GM23338 (cell line): ENCODE measurements around the gene DYTN. TPM values are rescaled to one million over a fixed set of nuclear protein-coding genes. Genes with fewer than 3 reads are reported as not detected.
A peak's percentile ranks its signal among the peaks of the same experiment; 100 is the strongest.

Source experiments
- ATAC-seq: fragments of 200-7000 bp; cut with Tn5 transposase; 3 replicates; pipeline ENCODE4 v1.9.1; 2020
- DNase-seq: peaks from one replicate; pipeline ENCODE4 v3.0.0-alpha.2; 2015; ENCODE audit warnings: low spot score
- H2AFZ ChIP-seq: fragments of 200-600 bp; sonication (generic); 2 replicates; pipeline ENCODE4 v1.8.0; 2016; ENCODE audit warnings: antibody characterized with exemption, mild to moderate bottlenecking, moderate library complexity
- H3F3A ChIP-seq: fragments of 200-600 bp; sonication (generic); replicated peaks from 2 replicates; pipeline ENCODE4 v1.8.0; 2017; ENCODE audit warnings: antibody characterized with exemption, mixed run types, low read depth
- H3K27ac ChIP-seq: fragments of 200-600 bp; sonication (generic); 2 replicates; pipeline ENCODE4 v1.6.1; 2016; ENCODE audit warnings: low read depth
- H3K27me3 ChIP-seq: fragments of 200-600 bp; sonication (generic); 2 replicates; pipeline ENCODE4 v1.8.0; 2016; ENCODE audit warnings: mild to moderate bottlenecking, mixed run types, moderate library complexity; ENCODE audit not compliant: insufficient read depth
- H3K36me3 ChIP-seq: fragments of 200-600 bp; sonication (generic); 2 replicates; pipeline ENCODE4 v1.8.0; 2016; ENCODE audit warnings: mild to moderate bottlenecking; ENCODE audit not compliant: insufficient read depth
- H3K4me1 ChIP-seq: fragments of 200-600 bp; sonication (generic); 2 replicates; pipeline ENCODE4 v1.8.0; 2016; ENCODE audit warnings: mild to moderate bottlenecking, moderate library complexity; ENCODE audit not compliant: insufficient read depth
- H3K4me2 ChIP-seq: fragments of 200-600 bp; sonication (generic); 2 replicates; pipeline ENCODE4 v1.7.1; 2017; ENCODE audit warnings: mixed run types
- H3K4me3 ChIP-seq: fragments of 200-600 bp; sonication (generic); 2 replicates; pipeline ENCODE4 v1.6.1; 2016; ENCODE audit warnings: mixed run types
- H3K79me2 ChIP-seq: fragments of 200-600 bp; sonication (generic); replicated peaks from 2 replicates; pipeline ENCODE4 v1.8.0; 2017; ENCODE audit warnings: mild to moderate bottlenecking; ENCODE audit not compliant: insufficient read depth
- H3K9me2 ChIP-seq: fragments of 200-600 bp; sonication (generic); 2 replicates; pipeline ENCODE4 v1.8.0; 2017; ENCODE audit not compliant: insufficient read depth
- H4K20me1 ChIP-seq: fragments of 200-600 bp; sonication (generic); replicated peaks from 2 replicates; pipeline ENCODE4 v1.8.0; 2017; ENCODE audit warnings: mild to moderate bottlenecking; ENCODE audit not compliant: insufficient read depth
- H3K27ac Mint-ChIP-seq: 2 replicates; pipeline ENCODE4 v1.8.0; 2020; ENCODE audit warnings: inconsistent platforms, mild to moderate bottlenecking, moderate library complexity, mixed read lengths
- H3K27me3 Mint-ChIP-seq: 3 replicates; pipeline ENCODE4 v1.8.0; 2022; ENCODE audit warnings: low read depth, mild to moderate bottlenecking, moderate library complexity, mixed read lengths, inconsistent platforms; ENCODE audit not compliant: insufficient read depth, poor library complexity
- H3K36me3 Mint-ChIP-seq: 3 replicates; pipeline ENCODE4 v1.8.0; 2021; ENCODE audit warnings: low read depth, mild to moderate bottlenecking, inconsistent platforms, moderate library complexity, mixed read lengths
- H3K4me1 Mint-ChIP-seq: 3 replicates; pipeline ENCODE4 v1.8.0; 2020; ENCODE audit warnings: mild to moderate bottlenecking, inconsistent platforms, mixed read lengths
- H3K4me3 Mint-ChIP-seq: 3 replicates; pipeline ENCODE4 v1.8.0; 2021; ENCODE audit warnings: moderate library complexity, mild to moderate bottlenecking, inconsistent platforms, mixed read lengths
- H3K9me3 Mint-ChIP-seq: 3 replicates; pipeline ENCODE4 v1.8.0; 2020; ENCODE audit warnings: moderate library complexity, mild to moderate bottlenecking, inconsistent platforms, mixed read lengths
- ZNF114 ChIP-seq: fragments of 250-450 bp; sonication (Bioruptor Pico); IDR thresholded peaks from 2 replicates; pipeline ENCODE4 v1.5.0; 2020; ENCODE audit warnings: mild to moderate bottlenecking, moderate library complexity
- polyA plus RNA-seq: library from polyadenylated mRNA; unstranded; fragments of >200 nt; fragmentation: Nextera tagmentation; extraction: Ambion mirVana; gene quantifications from 2 replicates; pipeline ENCODE4 v1.2.1, GENCODE V29; 2016
- total RNA-seq: library from RNA; depleted of rRNA; stranded (reverse); fragments of >200 nt; shearing (Covaris generic); gene quantifications from 2 replicates; pipeline ENCODE4 v1.2.3, GENCODE V29; 2014
- TF ChIP-seq, protein P1 (sequence below): fragments of 250-450 bp; sonication (Bioruptor Pico); IDR thresholded peaks from 2 replicates; pipeline ENCODE4 v1.5.0; 2020; ENCODE audit warnings: mild to moderate bottlenecking, moderate library complexity
- TF ChIP-seq, protein P2 (sequence below): IDR thresholded peaks from one replicate; pipeline ENCODE4 v1.6.1; 2018; ENCODE audit warnings: antibody characterized with exemption; ENCODE audit not compliant: unreplicated experiment
- TF ChIP-seq, protein P3 (sequence below): IDR thresholded peaks from 2 replicates; pipeline ENCODE4 v1.6.1; 2016; ENCODE audit warnings: antibody characterized with exemption

The DYTN gene
- total and polyA plus RNA-seq, 2 experiments from 2014 or later = not detected

DNA sequence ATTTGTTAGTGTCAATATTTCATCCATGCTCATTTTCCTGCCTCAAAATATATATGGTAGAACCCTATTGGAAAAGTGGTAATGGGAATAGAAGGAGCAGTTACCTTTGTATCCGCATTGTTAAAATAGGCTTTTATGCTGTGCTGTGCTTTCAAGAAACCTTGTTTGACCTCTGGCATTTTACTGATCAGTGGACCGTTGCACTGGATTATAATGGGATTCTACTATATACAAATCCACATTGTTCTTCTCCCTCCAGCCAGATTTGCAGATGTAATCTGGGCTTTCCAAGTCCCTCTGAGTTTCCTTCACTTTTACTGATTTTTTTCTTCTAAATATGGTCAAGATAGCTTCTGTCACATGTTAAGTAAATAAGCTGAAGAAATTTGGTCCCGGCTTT, 99.2 kb downstream of the DYTN start (continued):
- TF ChIP-seq, protein P1, sequence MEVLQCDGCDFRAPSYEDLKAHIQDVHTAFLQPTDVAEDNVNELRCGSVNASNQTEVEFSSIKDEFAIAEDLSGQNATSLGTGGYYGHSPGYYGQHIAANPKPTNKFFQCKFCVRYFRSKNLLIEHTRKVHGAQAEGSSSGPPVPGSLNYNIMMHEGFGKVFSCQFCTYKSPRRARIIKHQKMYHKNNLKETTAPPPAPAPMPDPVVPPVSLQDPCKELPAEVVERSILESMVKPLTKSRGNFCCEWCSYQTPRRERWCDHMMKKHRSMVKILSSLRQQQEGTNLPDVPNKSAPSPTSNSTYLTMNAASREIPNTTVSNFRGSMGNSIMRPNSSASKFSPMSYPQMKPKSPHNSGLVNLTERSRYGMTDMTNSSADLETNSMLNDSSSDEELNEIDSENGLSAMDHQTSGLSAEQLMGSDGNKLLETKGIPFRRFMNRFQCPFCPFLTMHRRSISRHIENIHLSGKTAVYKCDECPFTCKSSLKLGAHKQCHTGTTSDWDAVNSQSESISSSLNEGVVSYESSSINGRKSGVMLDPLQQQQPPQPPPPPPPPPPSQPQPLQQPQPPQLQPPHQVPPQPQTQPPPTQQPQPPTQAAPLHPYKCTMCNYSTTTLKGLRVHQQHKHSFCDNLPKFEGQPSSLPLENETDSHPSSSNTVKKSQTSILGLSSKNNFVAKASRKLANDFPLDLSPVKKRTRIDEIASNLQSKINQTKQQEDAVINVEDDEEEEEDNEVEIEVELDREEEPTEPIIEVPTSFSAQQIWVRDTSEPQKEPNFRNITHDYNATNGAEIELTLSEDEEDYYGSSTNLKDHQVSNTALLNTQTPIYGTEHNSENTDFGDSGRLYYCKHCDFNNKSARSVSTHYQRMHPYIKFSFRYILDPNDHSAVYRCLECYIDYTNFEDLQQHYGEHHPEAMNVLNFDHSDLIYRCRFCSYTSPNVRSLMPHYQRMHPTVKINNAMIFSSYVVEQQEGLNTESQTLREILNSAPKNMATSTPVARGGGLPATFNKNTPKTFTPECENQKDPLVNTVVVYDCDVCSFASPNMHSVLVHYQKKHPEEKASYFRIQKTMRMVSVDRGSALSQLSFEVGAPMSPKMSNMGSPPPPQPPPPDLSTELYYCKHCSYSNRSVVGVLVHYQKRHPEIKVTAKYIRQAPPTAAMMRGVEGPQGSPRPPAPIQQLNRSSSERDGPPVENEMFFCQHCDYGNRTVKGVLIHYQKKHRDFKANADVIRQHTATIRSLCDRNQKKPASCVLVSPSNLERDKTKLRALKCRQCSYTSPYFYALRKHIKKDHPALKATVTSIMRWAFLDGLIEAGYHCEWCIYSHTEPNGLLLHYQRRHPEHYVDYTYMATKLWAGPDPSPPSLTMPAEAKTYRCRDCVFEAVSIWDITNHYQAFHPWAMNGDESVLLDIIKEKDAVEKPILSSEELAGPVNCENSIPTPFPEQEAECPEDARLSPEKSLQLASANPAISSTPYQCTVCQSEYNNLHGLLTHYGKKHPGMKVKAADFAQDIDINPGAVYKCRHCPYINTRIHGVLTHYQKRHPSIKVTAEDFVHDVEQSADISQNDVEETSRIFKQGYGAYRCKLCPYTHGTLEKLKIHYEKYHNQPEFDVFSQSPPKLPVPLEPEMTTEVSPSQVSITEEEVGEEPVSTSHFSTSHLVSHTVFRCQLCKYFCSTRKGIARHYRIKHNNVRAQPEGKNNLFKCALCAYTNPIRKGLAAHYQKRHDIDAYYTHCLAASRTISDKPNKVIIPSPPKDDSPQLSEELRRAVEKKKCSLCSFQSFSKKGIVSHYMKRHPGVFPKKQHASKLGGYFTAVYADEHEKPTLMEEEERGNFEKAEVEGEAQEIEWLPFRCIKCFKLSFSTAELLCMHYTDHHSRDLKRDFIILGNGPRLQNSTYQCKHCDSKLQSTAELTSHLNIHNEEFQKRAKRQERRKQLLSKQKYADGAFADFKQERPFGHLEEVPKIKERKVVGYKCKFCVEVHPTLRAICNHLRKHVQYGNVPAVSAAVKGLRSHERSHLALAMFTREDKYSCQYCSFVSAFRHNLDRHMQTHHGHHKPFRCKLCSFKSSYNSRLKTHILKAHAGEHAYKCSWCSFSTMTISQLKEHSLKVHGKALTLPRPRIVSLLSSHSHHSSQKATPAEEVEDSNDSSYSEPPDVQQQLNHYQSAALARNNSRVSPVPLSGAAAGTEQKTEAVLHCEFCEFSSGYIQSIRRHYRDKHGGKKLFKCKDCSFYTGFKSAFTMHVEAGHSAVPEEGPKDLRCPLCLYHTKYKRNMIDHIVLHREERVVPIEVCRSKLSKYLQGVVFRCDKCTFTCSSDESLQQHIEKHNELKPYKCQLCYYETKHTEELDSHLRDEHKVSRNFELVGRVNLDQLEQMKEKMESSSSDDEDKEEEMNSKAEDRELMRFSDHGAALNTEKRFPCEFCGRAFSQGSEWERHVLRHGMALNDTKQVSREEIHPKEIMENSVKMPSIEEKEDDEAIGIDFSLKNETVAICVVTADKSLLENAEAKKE (CRISPR knock-in tag) = no peak
- TF ChIP-seq ZNF114 = no peak

DNA sequence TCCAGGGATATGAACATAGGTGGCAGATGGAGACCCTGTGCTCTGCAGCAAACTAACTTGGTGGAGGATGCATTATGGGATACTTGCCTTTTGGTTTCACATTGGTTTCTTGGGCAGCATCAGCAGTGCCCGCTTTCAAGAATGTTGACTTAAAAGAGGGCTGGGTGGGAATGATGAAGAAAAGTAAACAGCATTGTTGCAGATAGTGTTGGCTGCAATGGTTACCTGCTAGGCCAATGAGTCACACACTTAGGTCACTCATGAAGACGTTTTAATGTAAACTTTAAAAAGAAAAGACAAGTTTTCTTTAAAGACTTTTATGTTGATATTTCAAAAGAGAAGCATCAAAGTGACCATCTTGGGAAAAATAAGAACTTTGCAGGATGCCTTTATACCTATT, 102.0 kb downstream of the DYTN start:
- Mint-ChIP-seq H3K9me3 (no peaks in the 10 kb centered on the region), H3K27me3 (peaks cover 4% of the 10 kb centered on the region), H3K4me3 (no peak overlapping the region), H3K36me3 (peaks cover 3% of the 10 kb centered on the region; the same call in 2 of the 3 replicates), H3K27ac (peak overlapping the region; percentile 17; the same call in 1 of the 2 replicates), H3K4me1 (peaks cover 2% of the 10 kb centered on the region; the same call in 1 of the 3 replicates)
- H3K4me1 ChIP-seq = no peaks in the 10 kb centered on the region
- ATAC-seq (no peak), DNase-seq (no peak)
- no peak overlapping the region for H3K4me3 ChIP-seq
- H3K36me3 ChIP-seq = no peaks in the 10 kb centered on the region
- H3K4me2 ChIP-seq = no peak overlapping the region
- no peaks in the 10 kb centered on the region for H3K27me3 ChIP-seq
- TF ChIP-seq, protein P2, sequence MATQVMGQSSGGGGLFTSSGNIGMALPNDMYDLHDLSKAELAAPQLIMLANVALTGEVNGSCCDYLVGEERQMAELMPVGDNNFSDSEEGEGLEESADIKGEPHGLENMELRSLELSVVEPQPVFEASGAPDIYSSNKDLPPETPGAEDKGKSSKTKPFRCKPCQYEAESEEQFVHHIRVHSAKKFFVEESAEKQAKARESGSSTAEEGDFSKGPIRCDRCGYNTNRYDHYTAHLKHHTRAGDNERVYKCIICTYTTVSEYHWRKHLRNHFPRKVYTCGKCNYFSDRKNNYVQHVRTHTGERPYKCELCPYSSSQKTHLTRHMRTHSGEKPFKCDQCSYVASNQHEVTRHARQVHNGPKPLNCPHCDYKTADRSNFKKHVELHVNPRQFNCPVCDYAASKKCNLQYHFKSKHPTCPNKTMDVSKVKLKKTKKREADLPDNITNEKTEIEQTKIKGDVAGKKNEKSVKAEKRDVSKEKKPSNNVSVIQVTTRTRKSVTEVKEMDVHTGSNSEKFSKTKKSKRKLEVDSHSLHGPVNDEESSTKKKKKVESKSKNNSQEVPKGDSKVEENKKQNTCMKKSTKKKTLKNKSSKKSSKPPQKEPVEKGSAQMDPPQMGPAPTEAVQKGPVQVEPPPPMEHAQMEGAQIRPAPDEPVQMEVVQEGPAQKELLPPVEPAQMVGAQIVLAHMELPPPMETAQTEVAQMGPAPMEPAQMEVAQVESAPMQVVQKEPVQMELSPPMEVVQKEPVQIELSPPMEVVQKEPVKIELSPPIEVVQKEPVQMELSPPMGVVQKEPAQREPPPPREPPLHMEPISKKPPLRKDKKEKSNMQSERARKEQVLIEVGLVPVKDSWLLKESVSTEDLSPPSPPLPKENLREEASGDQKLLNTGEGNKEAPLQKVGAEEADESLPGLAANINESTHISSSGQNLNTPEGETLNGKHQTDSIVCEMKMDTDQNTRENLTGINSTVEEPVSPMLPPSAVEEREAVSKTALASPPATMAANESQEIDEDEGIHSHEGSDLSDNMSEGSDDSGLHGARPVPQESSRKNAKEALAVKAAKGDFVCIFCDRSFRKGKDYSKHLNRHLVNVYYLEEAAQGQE = no peak
- TF ChIP-seq, protein P3, sequence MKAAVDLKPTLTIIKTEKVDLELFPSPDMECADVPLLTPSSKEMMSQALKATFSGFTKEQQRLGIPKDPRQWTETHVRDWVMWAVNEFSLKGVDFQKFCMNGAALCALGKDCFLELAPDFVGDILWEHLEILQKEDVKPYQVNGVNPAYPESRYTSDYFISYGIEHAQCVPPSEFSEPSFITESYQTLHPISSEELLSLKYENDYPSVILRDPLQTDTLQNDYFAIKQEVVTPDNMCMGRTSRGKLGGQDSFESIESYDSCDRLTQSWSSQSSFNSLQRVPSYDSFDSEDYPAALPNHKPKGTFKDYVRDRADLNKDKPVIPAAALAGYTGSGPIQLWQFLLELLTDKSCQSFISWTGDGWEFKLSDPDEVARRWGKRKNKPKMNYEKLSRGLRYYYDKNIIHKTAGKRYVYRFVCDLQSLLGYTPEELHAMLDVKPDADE = no peak
- H4K20me1 ChIP-seq = no peaks in the 10 kb centered on the region
- no peaks in the 10 kb centered on the region for H3K9me2 ChIP-seq
- no peak overlapping the region for H2AFZ ChIP-seq
- H3K27ac ChIP-seq = no peak overlapping the region
- H3F3A ChIP-seq = no peaks in the 10 kb centered on the region
- H3K79me2 ChIP-seq = no peaks in the 10 kb centered on the region
